Erythroblast (primary cell): Measurements from ENCODE around the gene SERBP1.

Experiments
- DNase-seq, 2 experiments: peaks; one replicate each; lab custom pipeline; 2025; lab: John Stamatoyannopoulos, UW
- GATA1 ChIP-seq: IDR thresholded peaks from 2 replicates; pipeline ENCODE4 v1.6.1; 2011; ENCODE audit warnings: low read depth, mild to moderate bottlenecking, control low read depth, low read length, moderate library complexity
- POLR2A ChIP-seq: IDR thresholded peaks from 2 replicates; pipeline ENCODE4 v1.6.1; 2011; ENCODE audit warnings: mild to moderate bottlenecking, low read length

The SERBP1 gene

GRCh38 chr1:67372898-67373297 lies 57.3 kb downstream of the SERBP1 start:
- no peak for TF ChIP-seq GATA1
- no peak for TF ChIP-seq POLR2A
- DNase-seq: no peak

GRCh38 chr1:67372136-67372535 lies 58.1 kb downstream of the SERBP1 start:
- TF ChIP-seq GATA1: no peak
- no peak for TF ChIP-seq POLR2A
- no peak for DNase-seq

- TF ChIP-seq POLR2A (no peak), GATA1 (no peak)
- no peak for DNase-seq
Observed at GRCh38 chr1:67371681-67372080, 58.5 kb downstream of the SERBP1 start.

GRCh38 chr1:67371043-67371442 lies 59.2 kb downstream of the SERBP1 start:
- DNase-seq: no peak

GRCh38 chr1:67368046-67368514 lies 62.1 kb downstream of the SERBP1 start:
- no peak for DNase-seq
- TF ChIP-seq POLR2A: no peak

More at GRCh38 chr1:67371043-67371442, 59.2 kb downstream of the SERBP1 start:
- no peak for TF ChIP-seq GATA1
- TF ChIP-seq POLR2A: no peak

GRCh38 chr1:67367370-67368045 lies 62.7 kb downstream of the SERBP1 start:
- DNase-seq: peak; percentile 53 to 55
- no peak for TF ChIP-seq GATA1
- TF ChIP-seq POLR2A: no peak

GRCh38 chr1:67361641-67362040 lies 68.6 kb downstream of the SERBP1 start:
- DNase-seq: no peak
- TF ChIP-seq POLR2A (no peak), GATA1 (no peak)

GRCh38 chr1:67359592-67359991 lies 70.6 kb downstream of the SERBP1 start:
- DNase-seq: no peak
- TF ChIP-seq POLR2A: no peak
- TF ChIP-seq GATA1: no peak
